ENCODE measurements around the gene B4GAT1.
"Not testable (repeated sequence)": the region's sequence is repeated elsewhere in the genome, so short reads cannot be mapped to it uniquely, and the experiment has no call there.

Gene B4GAT1

DNA sequence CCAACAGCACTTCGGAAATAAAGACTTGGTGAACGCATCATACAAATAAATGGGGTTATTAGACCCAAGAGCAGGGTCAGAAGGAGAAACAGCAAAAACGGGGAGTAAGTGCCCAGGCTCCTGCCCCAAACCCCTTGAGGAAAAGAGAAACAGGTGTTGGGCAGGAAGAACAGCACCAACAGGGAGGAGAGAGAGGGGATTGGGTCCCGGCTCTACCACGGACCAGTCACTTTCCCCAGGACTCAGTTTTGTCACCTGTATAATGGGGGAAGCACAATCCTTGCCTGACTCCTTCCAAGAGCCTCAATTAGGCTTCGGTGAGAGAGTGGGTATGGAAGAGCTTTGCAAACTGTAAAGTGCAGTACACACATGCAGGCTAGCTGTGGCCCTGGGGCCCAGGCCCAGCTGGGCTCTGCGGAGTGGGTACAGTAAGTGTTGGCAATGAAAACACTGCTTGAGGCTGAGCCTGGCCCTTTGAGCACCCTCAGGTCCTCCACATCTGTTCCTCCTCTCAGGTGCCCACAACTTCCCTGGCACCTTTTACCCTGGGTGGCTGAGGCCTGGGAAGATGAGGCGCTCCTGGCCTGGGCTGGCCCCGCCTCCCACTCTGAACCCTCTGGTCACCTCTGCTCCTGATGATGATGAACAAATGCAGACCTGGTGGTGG, 15.2 kb upstream of the B4GAT1 start:
- no peak for DNase-seq

DNA sequence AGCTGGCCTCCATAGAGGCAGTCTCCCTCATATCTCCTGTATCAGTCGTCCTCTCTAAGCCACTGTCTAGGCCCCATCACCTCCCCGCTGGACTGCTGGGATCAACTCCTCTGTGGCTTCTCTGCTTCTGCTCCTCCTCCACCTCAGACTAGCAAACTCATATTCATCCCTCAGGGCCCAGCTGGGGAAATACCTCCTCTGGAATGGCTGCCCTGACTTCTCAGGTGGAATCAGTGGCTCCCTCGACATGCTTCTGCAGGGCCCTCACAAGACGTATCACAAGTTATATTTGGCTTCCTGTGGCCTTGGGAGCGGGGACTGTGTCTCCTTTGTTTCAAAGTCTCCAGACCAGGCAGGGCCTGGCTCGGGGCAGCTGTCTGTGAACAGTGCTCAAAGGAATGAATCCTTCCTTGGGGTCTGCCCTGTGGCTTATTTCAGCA, 14.1 kb upstream of the B4GAT1 start:
- no peak for DNase-seq

DNA sequence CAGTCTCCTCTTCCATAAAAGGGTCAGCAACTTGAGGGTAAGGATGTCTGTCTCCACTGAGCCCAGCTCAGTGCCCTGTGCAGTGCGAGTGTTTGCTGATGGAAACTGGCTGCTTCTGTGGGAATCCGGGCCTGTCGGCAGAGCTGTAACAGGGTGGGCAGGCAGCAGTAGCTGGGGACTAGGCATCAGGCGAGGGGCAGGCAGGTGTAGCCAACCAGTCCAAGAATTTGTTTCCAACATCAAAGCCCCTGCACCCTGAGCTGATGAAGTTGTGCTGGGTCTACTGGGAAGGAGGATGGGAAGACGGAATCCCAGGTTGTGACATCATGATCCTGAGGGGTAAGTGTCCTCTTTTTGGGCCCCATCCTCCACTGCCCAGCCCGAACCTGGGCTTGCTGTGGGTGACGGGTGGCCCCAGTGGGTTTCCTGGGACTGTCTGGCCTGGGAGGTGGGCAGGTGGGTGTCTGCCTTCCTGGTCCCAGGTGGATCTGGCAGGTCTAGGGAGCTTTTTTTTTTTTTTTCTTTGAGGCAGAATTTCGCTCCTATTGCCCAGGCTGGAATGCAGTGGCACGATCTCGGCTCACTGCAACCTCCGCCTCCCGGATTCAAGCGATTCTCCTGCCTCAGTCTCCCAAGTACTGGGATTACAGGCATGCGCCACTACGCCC, 13.1 kb upstream of the B4GAT1 start:
- DNase-seq = no peak

DNA sequence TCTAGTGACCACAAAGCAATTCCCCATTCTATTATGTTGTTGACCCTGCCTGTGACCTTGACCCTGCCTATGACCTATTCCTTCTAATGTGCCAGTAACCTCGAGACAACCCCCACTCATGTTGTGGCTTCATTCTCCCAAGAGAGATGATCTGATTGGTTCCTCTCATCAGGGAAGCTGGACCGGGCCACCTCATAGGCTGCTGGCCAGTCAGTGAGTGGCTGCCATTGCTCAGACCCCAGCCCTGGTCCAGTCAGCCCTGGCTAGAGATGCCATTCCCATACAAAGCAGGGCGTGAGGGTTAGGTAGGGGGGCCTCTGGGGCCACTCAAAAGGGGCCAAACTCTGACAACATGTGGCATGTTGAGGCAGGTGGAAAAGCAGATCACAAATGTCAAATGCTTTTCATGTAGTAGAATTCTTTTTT, 12.2 kb upstream of the B4GAT1 start:
- peak; percentile 29 for DNase-seq

DNA sequence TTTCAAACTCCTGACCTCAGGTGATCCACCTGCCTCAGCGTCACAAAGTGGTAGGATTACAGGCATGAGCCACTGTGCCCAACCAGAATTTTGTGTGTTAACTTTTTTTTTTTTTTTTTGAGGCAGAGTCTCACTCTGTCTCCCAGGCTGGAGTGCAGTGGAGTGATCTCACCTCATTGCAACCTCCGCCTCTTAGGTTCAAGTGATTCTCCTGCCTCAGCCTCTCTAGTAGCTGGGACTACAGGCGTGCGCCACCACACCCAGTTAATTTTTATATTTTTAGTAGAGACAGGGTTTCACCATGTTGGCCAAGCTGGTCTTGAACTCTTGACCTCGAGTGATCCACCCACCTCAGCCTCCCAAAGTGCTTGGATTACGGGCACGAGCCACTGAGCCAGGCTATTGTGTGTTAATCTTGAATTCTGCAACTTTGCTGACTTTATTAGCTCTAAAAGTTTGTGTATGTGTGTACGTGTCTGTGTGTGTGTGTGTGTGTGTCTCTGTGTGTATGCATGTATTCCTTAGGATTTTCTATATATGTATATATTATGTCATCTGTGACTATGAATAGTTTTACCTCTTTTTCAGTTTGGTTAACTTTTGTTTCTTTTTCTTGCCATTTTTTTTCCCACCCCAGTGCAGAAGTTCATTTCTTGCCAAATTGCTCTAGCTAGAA, 3.3 kb upstream of the B4GAT1 start:
- not testable (repeated sequence) for DNase-seq

DNA sequence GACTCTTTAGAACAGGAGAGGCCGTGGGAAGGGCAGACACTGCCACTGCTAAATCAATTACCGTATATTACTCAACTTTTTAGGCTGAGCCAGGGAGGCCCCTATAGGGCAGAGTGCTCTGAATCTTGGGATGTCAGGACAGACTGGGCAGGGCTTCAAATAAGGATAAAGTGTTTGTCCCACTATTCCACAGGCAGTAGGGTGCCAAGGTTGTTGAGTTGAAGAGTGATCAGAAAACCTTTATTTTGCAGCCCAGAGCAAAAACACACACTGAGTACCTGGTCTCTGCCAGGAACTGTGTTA, 1.6 kb upstream of the B4GAT1 start:
- no peak for DNase-seq

DNA sequence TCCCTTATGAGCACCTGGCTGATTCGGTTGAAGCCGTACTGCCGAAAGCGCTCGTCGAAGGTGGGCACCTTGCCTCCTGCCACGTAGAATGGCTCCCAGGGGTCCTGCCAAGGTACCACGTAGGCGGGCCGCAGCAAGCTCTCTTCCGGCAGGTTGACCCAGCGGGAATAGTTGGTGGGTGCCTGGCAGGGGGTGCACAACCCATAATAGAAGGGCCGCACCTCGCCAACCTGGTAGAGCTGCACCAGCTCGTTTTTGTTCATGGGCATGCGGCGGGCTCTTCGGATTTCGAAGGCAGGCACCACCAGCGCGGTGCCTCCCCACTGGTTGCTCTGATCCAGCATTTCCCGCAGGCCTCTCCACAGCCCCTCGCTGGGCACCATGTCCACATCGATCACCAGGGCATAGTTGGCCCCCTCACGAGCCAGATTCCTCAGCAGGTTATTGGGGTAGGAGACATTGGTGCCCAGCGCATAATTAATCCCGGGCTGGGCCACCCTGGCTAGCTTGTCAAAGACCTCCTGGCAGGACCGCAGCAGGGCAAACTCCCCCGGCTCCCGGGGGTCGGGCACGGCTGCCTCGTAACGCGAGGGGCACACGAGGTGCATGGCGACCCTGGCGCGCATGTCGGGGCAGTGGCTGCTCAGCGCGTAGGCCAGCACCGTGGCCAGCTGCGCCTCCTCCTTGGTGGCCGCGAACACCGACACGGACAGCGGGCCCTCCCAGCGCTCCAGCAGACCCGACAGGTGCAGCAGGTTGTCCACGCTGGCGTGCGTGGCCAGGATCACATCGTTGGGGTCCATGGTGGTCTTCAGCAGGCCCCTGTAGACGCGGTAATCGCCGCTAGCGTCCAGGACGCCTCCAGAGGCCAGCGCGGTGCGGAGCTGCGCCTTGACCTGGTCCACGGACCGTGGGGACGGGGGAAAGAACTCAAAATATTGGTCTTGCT, 679 bp downstream of the B4GAT1 start:
- DNase-seq = no peak

DNA sequence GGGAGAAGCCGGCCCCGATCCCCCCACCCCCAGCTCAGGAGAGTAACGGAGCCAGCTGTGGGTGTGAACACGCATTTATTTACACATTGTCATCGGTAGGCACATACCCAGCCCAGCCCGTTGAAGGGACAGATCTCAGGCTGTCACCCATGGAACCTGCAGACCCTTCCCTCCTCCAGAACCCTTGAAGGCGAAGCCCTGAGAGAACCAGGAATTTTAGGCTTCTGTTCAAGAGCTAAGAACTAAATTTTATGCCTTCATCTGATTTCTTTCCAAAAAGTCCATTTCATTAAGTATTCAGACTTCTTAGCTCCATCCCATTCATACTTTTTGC, 2.1 kb downstream of the B4GAT1 start:
- DNase-seq = no peak

DNA sequence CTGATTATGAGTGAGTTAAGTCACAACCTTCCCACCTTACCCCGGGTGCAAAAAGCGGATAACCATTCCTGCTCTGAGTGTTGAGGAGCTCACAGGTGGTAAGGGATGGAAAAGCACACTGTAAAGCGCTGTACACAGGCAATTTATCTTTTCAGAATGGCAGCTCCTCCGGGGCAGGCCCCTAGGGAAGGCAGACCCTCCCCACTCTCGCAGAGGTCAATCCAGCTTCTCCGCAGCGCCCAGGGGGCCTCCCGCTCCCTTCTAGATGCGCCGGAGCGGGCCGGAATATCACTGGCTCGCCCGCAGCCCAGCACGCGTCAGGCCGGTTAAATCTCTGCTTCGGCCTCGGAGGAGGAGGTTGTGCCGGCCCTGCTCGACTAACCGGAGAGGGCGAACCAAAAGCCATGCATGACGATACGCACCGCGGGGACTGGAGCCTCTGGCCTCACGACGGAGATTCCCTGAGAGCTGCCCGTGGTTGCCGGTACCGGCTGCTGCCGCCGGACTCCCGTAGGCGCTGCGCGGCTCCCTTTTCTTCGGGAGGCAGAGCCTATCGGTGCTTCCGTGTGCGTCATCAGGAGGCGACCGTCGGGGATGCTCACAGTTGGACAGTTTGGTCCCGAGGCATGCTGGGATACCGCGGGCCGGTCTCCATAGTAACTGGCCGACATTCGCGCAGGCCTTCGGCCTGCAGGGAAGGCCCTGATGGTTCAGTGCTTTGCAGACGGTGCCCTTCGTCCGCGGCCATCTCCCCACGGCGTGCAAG, 2.7 kb downstream of the B4GAT1 start, which contains the start of gene BRMS1:
Gene BRMS1 (minus strand): TSS at position 555 of the 766 bp plus-strand sequence. CDS start 2,870 bp downstream, outside the sequence.
- DNase-seq = peak; percentile 95

DNA sequence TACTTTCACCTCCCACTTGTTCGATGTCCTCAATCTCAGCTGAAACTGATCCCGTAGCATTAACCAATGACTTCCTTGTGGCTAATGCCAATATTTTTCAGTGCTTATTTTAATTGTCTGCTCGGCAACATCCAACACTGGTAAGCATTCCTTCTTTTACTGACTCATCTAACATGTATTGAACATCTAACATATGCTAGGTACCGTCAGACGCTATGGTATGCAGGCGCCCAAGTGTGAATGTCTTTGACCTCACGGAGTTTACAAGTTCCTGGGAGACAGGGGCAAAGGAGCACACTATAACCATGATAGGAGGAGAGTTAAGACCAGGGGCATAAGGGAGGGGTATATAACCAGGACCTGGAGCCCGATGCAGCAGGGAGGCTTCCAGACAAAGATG, 4.3 kb downstream of the B4GAT1 start:
- no peak for DNase-seq

DNA sequence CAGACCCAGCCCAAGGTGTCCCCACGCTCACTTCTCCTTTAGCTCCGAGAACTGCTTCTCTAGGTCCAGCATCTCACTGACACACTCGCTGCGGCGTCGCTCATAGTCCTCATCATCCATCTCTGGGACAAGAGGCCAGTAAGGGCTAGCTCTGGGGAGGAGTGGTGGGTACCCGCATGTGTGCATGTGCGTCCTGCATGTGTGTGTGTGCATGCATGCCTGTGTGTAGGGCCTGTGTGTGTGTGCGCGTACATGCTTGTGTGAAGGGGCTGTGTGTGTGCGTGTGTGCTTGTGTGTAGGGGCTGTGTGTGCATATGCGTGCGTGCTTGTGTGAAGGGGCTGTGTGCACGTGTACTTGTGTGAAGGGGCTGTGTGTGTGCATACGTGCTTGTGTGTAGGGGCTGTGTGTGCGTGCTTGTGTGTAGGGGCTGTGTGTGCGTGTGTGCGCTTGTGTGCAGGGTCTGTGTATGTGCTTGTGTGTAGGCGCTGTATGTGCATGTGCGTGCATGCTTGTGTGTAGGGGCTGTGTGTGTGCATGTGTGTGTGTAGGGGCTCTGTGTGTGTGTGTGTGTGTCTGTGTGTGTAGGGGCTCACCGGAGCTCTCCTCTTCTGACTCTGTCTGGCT, 5.8 kb downstream of the B4GAT1 start:
- DNase-seq = no peak

DNA sequence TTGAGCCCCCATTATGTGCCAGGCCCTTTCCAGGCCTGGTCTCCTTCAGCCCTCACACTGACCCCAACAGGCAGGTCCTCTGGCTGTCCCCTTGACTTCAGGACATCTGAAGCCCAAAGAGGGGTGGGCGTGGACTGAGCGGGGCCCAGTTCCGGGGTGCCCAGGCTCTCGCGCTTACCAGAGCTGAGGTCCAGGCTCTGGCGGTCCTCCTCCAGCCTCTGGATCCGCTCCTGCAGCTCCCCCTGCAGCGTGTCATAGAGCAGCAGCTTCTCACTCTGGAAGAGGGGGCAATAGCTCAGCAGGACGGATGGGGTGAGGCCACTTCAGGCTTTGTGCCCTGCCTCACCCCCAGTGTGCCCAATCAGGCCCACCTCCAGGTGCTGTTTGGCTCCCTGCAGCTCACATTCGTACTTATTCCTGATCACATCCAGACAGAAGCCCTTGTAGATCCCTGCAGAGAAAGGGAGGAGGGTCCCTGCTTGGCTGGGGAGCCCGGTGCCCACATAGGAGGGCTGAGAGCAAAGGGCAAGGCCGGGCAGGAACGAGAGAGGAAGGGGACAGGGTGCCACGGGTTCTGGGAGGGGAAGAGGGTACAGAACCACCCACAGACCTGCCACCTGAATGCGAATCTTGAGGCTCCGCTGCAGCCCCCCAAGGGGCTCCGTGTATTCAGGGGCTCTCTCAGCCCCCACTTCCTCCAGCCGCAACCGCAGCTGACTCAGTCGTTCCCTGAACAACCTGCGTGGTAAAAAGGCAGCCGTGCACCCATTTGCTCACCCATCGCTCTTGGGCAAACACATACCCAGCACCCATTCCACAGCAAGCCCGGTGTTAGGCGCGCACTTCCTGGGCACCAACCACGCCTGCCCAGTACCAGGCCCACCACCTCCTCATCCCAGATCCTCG, 6.6 kb downstream of the B4GAT1 start:
- DNase-seq = no peak

DNA sequence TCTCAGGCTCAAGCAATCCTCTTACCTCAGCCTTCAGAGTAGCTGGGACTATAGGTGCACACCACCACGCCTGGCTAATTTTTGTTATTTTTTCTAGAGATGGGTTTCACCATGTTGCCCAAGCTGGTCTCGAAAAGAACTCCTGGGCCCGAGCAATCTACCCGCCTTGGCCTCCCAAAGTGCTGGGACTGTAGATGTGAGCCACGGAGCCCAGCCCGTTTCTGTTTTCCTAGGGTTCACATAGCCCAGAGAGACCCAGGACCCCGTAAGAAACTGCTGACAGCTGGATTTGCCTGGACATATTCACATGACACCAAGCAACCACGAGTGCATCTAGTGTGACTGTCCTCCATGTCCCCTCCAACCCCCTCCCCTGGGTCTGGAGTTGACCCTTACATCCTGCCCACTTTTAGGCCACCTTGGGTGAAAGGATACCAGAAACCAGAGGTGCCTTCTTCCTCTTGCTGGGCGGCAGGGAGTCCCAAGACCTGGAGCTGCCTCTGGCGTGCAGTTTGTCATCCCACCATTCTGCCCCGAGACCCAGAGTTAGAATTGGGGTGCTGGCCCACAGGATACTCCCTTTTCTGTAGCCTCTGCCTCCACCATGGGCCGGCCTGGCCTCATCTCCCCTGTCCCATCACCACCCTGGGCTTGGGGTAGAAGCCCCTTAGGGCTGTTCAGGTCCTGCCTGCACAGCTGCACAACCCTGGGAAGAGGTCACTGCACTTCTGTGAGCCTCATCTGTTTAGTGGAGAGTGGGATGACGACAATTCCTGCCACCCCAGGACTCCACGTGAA, 7.5 kb downstream of the B4GAT1 start:
- no peak for DNase-seq

DNA sequence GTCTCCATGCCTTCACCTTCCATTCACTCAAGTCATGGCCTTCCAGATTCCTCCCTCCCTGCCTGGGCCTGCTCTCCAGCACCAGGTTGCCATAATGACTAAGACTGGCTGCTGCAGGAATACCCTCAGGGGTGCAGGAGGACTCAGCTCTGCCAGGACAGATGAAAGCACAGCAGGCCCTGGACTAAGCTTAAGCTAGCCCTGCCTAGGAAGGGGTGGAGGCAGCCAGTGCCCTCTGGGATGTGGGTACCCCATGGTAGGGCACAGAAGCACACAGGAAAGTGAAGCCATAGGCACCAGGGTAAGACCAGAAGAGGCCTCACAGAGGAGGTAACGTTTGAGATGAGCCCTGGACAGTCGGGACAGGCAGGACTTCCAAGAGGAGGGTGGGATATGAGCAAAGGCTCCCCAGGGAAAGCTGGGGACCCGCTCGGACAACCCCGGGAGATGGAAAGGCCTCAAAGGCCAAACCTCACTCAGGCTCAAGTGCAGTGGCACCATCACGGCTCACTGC, 8.2 kb downstream of the B4GAT1 start:
- DNase-seq = no peak

DNA sequence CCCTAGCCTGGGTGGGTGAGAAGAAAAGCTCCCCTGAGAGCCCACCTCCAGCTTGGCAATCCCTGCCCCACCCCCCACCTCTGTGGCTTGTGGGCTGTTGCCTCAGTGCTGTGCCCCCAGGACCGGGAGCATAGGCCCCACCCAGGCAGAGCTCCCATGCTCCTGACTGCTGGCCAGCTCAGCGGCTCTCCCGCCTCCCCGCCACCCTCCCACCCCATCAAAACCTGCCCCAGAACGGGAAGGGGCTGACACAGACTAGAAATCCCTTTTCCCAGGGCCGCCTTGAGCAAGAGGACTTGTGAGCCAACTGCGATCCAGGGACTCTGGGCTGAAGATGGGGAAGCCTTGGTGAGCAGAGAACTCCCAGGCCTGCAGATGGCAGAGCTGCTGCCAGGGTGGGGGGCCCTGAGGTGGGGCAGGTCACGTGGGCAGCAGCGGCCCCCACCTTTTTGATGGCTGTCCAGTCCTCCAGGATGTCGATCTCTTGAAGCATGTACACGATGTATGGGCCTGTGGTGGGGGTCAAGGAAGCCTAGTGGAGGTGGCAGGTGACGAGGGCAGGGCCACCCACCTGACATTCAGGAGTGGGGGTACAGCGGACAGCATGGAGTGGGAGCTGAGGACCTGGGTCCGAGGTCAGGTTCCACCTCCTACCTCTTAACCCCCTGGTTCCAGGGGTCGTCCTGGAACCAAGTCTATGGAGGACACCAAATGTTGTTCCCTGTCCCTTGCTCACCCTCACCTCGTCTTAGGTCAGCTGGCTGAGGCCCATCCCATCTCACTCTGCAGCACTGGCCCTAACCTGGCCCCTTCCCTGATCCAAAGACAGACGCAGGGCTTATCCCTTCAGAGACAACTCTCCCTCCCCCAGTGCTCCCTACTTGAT, 8.9 kb downstream of the B4GAT1 start:
- DNase-seq = no peak

DNA sequence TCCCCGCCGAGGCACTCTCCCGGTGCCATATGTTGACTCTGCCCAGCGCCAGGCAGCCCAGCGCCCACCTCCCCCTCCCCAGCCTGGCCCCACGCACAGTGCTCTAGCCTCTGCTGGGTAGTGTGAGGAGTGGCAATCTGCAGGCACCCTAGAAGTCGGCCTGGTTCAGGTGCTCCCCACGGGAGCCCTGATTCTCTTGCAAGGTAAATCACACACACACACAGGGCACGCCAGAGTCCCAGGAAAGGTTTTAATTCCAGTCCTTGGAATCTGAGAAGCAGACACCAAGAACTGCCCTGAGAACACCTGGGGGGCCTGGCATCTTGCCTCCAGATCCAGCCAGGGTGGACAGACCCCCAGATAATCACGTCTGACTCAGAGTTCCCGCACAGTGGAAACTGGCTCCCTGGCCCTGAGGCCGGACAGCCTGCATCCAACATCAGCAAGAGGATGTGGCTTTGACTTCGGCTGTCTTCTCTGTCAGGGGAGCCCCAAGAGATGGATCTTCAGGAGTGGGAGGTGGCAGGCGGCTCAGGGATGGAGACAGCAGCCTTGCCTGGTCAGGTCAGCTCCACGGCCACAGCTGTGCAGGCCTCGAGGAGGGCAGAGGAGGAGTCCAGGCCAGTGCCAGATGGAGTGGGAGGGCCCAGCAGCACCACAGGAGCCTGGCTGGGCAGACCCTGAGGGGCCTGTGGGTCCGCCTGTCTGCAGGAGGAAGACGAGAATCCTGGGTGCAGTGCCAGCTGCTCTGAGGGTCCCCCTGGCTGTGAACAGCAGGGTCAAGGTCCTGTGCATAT, 10.1 kb downstream of the B4GAT1 start:
- no peak for DNase-seq

DNA sequence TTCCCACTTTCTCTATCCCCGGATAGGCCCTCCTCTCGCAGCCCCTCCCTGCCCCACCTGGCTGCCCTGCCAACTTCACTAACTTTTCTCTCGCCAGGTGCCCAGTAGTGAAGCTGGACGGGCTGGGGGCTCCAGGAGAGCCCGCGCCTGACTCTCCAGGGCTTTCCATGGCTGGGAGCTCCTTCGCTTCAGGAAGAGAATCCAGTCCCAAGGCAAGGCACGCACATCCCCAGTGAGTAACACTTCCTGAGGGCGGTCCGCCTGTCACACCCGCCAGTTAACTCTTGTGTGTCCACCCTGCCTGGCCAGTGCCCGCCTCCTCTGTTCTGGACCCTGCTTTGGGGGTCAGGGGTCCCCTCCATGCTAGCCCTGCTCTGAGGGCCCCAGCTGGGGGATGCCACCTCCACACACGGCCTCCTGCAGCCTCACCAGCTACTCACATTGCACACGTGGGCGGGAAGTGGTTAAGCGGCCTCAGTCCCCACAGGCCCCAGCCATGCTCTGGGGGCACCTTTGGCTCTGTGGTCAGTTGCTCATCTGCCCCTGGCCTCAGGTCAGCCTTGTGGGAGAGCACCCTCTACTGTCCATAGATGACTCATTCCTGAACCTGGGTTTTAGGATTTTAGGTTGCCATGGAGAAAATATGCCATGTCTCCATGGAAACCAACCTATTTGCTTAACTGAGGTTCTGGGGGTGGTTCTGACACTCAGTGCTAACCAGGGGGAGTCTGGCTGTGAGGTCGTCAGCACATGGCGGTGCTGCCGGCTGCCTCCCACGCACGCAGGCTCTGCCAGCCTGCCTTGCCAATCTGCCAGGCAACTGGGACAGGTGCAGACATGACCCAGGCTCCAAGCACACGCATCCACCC, 11.0 kb downstream of the B4GAT1 start, which contains the start of gene RIN1:
Gene RIN1 (minus strand): TSS at position 201 of the 869 bp plus-strand sequence. CDS start 32 bp downstream, at position 169.
- DNase-seq = peak; percentile 49
